AG08396 (cell line): ENCODE results near the gene PDE11A.

Experiments
- DNase-seq: peaks from one replicate; pipeline ENCODE4 v3.0.0; 2012; ENCODE audit warnings: low spot score, mixed read lengths

Gene PDE11A

GRCh38 chr2:177625744-177626650, 446.6 kb downstream of the PDE11A start:
- no peak for DNase-seq

- no peak for DNase-seq
Measured at GRCh38 chr2:177622521-177622920, 450.1 kb downstream of the PDE11A start.

DNA sequence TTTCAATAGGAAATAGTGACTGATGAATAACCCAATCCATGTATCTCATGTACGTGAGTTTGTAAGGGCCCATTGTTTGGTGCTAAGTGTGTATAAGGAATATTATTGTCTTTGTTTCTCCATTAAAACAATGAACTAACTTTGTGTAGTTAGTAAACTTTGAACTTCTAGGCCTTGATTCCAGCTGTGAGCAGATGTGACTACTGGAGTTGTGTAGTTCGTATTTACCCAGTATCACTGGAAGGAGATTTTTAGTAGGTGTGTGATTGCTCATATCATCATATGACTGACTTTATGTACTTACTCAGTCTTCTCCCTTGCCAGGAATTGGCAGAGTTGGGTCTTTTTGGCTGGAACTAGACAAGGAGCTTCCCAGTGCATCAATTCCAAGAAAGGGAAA, 452.6 kb downstream of the PDE11A start:
- no peak for DNase-seq

GRCh38 chr2:177619461-177619860, 453.1 kb downstream of the PDE11A start:
- no peak for DNase-seq

DNA sequence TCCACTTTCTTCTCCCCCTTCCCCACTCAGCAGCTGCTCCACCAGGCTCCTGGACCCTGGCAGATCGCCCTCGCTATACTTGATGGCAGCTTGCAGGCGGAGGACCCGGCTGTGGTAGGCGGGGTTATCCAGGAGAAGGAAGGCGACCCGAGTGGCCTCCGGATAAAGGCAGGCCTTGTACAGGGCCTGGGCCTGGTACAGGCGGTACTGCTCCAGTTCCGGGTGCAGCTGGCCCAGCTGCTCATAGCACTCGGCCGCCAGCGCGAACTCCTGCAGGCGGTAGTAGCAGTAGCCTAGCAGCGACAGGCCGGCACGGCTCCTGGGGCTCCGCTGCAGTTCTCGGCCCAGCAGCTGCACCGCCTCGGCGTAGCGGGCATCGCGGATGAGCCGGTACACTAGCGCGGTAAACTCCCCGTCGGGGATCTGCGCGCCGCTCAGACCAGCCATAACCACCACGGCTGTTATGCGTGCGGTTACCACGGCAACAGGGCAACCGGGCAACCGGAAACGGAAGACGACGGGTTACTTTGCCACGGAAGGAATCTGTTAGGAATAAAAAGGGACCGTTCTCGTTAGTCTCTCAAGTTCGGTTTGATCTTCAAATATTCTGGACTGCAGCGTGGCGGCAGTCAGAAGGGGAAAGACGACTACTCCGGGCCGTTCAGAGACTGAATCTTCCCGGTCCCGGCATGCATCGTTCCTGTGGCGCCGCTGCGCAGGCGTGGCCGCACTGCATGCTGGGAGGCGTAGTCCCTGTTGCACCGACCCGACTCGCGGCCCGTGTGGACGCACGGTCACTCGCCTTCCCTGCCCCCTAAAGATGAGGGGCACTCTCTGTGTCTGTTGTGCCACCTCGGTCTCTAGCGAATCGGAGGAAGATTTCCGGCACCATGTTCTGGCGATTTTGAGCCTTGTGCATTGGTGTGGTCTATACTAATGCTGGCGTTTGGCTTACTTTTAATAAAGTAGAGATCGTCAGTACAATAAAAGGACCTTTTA, 454.0 kb downstream of the PDE11A start:
- DNase-seq: peak; percentile 93

DNA sequence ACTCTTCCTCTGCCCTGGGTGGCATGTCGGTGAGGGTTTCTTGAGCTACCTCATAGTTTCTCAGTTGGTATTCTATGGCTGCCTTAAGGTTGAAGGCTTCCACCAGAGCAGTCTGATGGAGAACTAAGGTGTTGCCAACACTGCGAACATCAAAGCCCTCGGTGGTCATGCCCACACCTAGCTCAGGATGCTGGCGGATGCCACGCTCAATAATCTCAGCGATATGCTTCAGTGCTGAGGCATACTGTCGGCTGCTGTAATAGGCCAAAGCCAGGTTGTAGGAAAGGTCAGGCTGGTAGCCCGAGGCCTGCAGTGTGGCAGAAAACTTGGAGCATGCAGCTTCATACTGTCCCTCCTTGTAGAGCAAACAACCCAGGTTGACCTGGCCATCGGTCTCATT, 454.7 kb downstream of the PDE11A start:
- DNase-seq: no peak

- DNase-seq: no peak
Measured at GRCh38 chr2:177616731-177617130, 455.8 kb downstream of the PDE11A start.

- DNase-seq: no peak
Measured at GRCh38 chr2:177616066-177616465, 456.5 kb downstream of the PDE11A start.

DNA sequence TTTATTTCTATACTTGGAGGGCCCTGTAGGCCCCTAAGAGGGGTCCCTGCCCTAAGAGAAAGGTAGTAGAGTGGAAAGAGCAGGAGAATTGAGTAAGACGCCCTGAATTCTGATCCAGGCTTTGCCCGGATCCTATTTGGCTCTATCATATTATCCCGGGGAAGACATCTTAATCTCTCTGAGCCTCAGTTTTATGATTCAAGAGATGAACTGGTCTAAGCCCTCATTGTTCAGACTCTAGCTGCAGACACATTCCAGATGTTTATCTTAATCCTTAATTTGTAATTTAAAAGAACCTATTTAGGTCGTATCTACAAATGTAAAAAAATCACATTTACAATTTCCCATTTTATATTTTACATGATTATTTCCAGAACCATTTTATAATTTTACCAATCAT, 459.9 kb downstream of the PDE11A start:
- no peak for DNase-seq

DNA sequence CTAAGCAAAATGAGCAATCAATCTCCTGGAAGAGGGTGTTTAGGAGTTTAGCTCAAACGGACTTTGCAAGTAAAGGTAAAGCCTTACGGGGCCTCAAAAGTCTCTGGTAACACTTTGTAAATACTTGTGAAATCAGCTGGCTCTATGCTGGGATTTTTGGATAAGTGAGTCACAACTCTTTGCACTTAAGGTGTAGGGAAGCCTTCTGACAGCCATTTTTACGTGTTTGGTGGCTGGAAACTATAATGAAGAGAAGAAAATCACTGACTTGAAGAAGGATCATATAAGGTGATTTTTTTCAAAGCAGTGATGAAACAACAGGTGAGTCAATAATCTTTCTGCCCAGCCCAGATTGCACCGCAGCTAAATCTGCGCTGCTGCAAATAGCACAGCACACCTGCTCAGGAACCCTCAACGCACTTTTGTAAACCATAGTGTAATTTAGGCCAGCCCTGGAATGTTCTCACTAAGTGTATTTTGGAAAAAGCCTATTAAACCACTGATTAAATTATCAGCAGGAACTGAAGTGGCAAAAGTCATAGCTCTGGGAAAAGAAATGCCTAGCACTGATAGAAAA, 461.2 kb downstream of the PDE11A start:
- DNase-seq: no peak

DNA sequence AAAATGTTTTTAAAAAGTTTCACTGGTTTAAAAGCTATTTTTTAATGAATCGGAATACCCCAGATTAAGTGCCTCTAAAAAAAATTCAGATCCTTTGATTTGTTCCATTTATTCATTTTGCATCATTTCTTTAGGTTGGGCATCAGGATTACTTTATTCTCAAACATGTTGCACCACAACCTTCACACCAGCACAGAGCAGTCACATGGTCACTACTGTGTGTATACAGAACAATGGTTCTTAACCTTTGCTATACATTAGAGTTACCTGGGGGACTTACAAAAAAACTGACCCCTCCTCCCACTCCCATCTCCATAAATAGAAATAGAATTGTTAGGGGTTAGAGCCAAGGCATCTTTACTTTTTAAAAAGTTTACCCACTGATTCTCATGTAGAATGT, 461.8 kb downstream of the PDE11A start:
- no peak for DNase-seq

GRCh38 chr2:177606636-177607035, 465.9 kb downstream of the PDE11A start:
- DNase-seq: no peak

GRCh38 chr2:177604271-177605065, 468.1 kb downstream of the PDE11A start:
- peak; percentile 39 for DNase-seq

DNA sequence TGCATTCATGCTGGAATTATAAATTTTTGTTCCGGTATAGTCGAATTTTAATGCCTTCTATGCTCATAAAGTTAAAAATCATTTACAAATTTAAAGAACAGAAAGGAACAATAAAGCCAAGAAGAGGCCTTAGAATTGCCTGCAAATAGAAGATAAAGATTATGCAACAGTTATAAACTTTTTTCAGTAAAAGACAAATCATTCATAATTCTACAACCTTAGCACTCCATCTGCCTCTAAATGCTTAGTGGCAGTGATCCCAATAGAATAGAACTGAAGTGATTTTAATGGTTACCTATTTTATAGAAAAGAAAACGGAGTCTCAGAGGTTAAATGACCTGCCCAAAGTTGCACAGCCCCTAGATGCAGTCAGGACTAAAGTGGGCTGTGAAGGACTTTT, 468.8 kb downstream of the PDE11A start:
- no peak for DNase-seq

GRCh38 chr2:177603181-177603580, 469.4 kb downstream of the PDE11A start:
- DNase-seq: no peak

- no peak for DNase-seq
Measured at GRCh38 chr2:177602611-177603164, 469.9 kb downstream of the PDE11A start.

- no peak for DNase-seq
Measured at GRCh38 chr2:177600917-177601316, 471.7 kb downstream of the PDE11A start.

DNA sequence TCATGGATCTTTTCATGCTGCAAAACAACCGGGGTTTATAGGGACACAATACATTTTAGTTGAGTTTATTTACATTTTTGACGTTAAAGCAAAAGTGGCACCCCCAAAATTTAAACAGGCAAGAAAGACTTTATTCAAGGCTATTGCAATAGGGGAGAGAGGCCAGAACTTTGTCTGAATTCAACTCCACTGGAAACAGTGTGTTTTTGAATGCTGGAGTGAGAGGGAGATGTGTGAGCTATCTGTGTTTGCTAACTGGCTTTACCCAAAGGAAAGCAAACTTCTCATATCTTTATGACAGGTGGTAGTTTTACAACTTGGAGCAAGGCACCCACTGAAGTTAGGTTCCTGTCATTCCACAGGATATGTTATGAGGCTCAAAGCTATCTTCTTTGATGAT, 472.6 kb downstream of the PDE11A start:
- DNase-seq: no peak

DNA sequence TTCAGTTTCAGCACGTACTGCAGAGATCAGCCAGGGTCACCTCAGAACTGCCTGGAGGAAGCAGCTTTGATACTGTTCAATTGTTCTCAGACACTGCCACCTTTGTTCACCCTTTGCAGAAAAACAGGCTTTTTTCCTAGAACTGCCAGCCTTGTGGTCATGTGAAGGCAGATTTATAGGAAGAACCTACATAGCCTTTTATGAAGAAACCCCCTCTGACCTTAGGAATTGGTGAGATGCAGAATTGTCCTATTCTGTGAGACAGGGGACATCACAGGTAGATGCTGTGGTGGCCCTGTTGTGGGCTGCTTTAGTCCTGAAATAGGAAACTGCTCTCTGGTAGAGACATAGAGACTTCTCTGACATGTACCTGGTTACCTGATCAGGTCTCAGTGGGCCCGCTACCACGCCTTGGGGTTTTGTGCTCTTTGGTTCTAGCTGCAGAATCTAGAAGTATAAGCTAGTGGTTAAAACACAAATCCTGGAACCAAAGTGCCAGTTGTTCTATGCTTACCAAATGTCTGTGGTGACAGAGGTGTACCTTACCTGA, 473.4 kb downstream of the PDE11A start:
- DNase-seq: no peak

DNA sequence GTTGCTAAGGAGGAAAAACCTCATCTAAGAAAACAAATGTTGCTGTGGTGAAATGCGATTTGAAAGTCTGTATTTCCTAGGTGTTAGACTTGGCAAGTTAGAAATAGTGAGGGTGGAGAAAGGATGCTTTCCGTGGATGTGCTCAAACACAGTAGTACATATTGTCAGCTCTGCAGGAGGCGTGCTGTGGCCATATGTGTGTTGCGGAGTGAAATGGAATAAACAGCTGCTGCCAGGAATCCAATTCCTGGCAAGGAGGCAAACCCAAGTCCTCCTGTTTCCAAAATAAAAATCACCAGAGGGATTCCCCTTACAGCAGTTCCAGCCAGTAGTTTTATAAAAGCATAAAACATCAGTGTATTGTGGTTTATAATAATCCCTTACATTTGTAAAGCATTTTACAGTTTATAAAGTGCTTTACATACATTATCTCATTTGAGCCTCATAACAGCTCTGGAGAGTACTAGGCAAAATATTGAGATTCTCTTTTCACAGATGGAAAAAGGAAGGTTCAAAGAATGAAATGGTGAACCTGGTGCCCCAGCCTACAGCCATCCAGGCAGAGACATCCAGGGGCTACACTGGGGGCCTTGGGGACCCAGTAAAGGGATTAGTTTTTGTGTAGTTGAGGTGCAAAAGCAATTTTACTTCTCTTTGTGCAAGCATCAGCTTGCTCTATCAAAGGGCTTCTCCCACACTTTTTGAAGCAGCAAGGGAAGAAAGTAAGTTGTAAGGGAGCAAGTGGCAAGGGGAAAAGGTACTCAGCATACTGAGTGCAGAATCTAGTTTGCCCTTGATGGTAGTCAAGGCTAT, 474.0 kb downstream of the PDE11A start:
- peak; percentile 20 for DNase-seq
